GM23338 (cell line): ENCODE measurements around the gene ZNF385C. TPM values are rescaled to one million over a fixed set of nuclear protein-coding genes. Genes with fewer than 3 reads are reported as not detected.

Experiments
- ATAC-seq: fragments of 200-7000 bp; cut with Tn5 transposase; 3 replicates; pipeline ENCODE4 v1.9.1; 2020
- DNase-seq: peaks from one replicate; pipeline ENCODE4 v3.0.0-alpha.2; 2015; ENCODE audit warnings: low spot score
- H2AFZ ChIP-seq: fragments of 200-600 bp; sonication (generic); 2 replicates; pipeline ENCODE4 v1.8.0; 2016; ENCODE audit warnings: antibody characterized with exemption, mild to moderate bottlenecking, moderate library complexity
- H3F3A ChIP-seq: fragments of 200-600 bp; sonication (generic); replicated peaks from 2 replicates; pipeline ENCODE4 v1.8.0; 2017; ENCODE audit warnings: antibody characterized with exemption, mixed run types, low read depth
- H3K27ac ChIP-seq: fragments of 200-600 bp; sonication (generic); 2 replicates; pipeline ENCODE4 v1.6.1; 2016; ENCODE audit warnings: low read depth
- H3K27me3 ChIP-seq: fragments of 200-600 bp; sonication (generic); 2 replicates; pipeline ENCODE4 v1.8.0; 2016; ENCODE audit warnings: mild to moderate bottlenecking, mixed run types, moderate library complexity; ENCODE audit not compliant: insufficient read depth
- H3K36me3 ChIP-seq: fragments of 200-600 bp; sonication (generic); 2 replicates; pipeline ENCODE4 v1.8.0; 2016; ENCODE audit warnings: mild to moderate bottlenecking; ENCODE audit not compliant: insufficient read depth
- H3K4me1 ChIP-seq: fragments of 200-600 bp; sonication (generic); 2 replicates; pipeline ENCODE4 v1.8.0; 2016; ENCODE audit warnings: mild to moderate bottlenecking, moderate library complexity; ENCODE audit not compliant: insufficient read depth
- H3K4me2 ChIP-seq: fragments of 200-600 bp; sonication (generic); 2 replicates; pipeline ENCODE4 v1.7.1; 2017; ENCODE audit warnings: mixed run types
- H3K4me3 ChIP-seq: fragments of 200-600 bp; sonication (generic); 2 replicates; pipeline ENCODE4 v1.6.1; 2016; ENCODE audit warnings: mixed run types
- H3K79me2 ChIP-seq: fragments of 200-600 bp; sonication (generic); replicated peaks from 2 replicates; pipeline ENCODE4 v1.8.0; 2017; ENCODE audit warnings: mild to moderate bottlenecking; ENCODE audit not compliant: insufficient read depth
- H3K9me2 ChIP-seq: fragments of 200-600 bp; sonication (generic); 2 replicates; pipeline ENCODE4 v1.8.0; 2017; ENCODE audit not compliant: insufficient read depth
- H4K20me1 ChIP-seq: fragments of 200-600 bp; sonication (generic); replicated peaks from 2 replicates; pipeline ENCODE4 v1.8.0; 2017; ENCODE audit warnings: mild to moderate bottlenecking; ENCODE audit not compliant: insufficient read depth
- H3K27ac Mint-ChIP-seq: 2 replicates; pipeline ENCODE4 v1.8.0; 2020; ENCODE audit warnings: inconsistent platforms, mild to moderate bottlenecking, moderate library complexity, mixed read lengths
- H3K27me3 Mint-ChIP-seq: 3 replicates; pipeline ENCODE4 v1.8.0; 2022; ENCODE audit warnings: low read depth, mild to moderate bottlenecking, moderate library complexity, mixed read lengths, inconsistent platforms; ENCODE audit not compliant: insufficient read depth, poor library complexity
- H3K36me3 Mint-ChIP-seq: 3 replicates; pipeline ENCODE4 v1.8.0; 2021; ENCODE audit warnings: low read depth, mild to moderate bottlenecking, inconsistent platforms, moderate library complexity, mixed read lengths
- H3K4me1 Mint-ChIP-seq: 3 replicates; pipeline ENCODE4 v1.8.0; 2020; ENCODE audit warnings: mild to moderate bottlenecking, inconsistent platforms, mixed read lengths
- H3K4me3 Mint-ChIP-seq: 3 replicates; pipeline ENCODE4 v1.8.0; 2021; ENCODE audit warnings: moderate library complexity, mild to moderate bottlenecking, inconsistent platforms, mixed read lengths
- H3K9me3 Mint-ChIP-seq: 3 replicates; pipeline ENCODE4 v1.8.0; 2020; ENCODE audit warnings: moderate library complexity, mild to moderate bottlenecking, inconsistent platforms, mixed read lengths
- CREB1 ChIP-seq: fragments of 250-450 bp; sonication (Bioruptor Pico); IDR thresholded peaks from 2 replicates; pipeline ENCODE4 v1.5.0; 2020; ENCODE audit warnings: low read depth, mild to moderate bottlenecking, moderate library complexity
- CTCF ChIP-seq, 2 experiments: fragments of 200-600 bp in 1 of 2; sonication (generic) in 1 of 2; conservative IDR thresholded peaks; 2 replicates each; pipeline versions ENCODE4 v1.5.1 to v1.6.1; 2016 to 2017; ENCODE audit warnings: antibody characterized with exemption in 2 of 2, low read depth in 2 of 2, mild to moderate bottlenecking in 2 of 2, moderate library complexity in 1 of 2
- ETS1 ChIP-seq: IDR thresholded peaks from 2 replicates; pipeline ENCODE4 v1.6.1; 2016; ENCODE audit warnings: antibody characterized with exemption
- JUNB ChIP-seq: IDR thresholded peaks from one replicate; pipeline ENCODE4 v1.6.1; 2016; ENCODE audit warnings: antibody characterized with exemption; ENCODE audit not compliant: unreplicated experiment
- POLR2AphosphoS5 ChIP-seq: IDR thresholded peaks from 2 replicates; pipeline ENCODE4 v1.6.1; 2016; ENCODE audit warnings: antibody characterized with exemption, low read depth
- polyA plus RNA-seq: library from polyadenylated mRNA; unstranded; fragments of >200 nt; fragmentation: Nextera tagmentation; extraction: Ambion mirVana; gene quantifications from 2 replicates; pipeline ENCODE4 v1.2.1, GENCODE V29; 2016
- total RNA-seq: library from RNA; depleted of rRNA; stranded (reverse); fragments of >200 nt; shearing (Covaris generic); gene quantifications from 2 replicates; pipeline ENCODE4 v1.2.3, GENCODE V29; 2014
- TF ChIP-seq, protein P1 (sequence below): fragments of 250-450 bp; sonication (Bioruptor Pico); IDR thresholded peaks from 2 replicates; pipeline ENCODE4 v1.5.0; 2020; ENCODE audit warnings: mild to moderate bottlenecking, moderate library complexity
- TF ChIP-seq, protein P2 (sequence below): IDR thresholded peaks from one replicate; pipeline ENCODE4 v1.6.1; 2018; ENCODE audit warnings: antibody characterized with exemption; ENCODE audit not compliant: unreplicated experiment

Gene ZNF385C
- total and polyA plus RNA-seq, 2 experiments from 2014 or later: 1.9 to 3.1 TPM

DNA sequence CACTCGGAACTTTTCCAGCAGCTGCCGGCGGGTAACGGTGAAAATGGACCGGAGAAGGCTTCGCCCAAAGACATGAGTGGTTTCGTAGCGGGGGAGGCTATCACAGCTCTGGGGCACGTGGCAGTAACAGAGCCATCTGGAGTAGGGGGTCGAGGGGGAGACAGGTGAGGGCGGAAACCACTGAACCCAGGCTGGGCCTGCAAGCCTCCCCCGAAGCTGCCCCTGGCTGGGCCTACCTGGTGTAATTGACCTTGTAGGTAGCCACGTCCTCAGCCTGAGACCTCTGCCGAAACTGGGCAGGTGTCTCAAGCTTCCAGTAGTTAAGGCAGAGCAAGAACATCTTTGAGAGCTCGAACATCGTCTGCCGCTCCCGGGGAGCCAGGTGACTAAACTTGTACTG, 21.0 kb upstream of the ZNF385C start (continued):
- TF ChIP-seq, protein P1, sequence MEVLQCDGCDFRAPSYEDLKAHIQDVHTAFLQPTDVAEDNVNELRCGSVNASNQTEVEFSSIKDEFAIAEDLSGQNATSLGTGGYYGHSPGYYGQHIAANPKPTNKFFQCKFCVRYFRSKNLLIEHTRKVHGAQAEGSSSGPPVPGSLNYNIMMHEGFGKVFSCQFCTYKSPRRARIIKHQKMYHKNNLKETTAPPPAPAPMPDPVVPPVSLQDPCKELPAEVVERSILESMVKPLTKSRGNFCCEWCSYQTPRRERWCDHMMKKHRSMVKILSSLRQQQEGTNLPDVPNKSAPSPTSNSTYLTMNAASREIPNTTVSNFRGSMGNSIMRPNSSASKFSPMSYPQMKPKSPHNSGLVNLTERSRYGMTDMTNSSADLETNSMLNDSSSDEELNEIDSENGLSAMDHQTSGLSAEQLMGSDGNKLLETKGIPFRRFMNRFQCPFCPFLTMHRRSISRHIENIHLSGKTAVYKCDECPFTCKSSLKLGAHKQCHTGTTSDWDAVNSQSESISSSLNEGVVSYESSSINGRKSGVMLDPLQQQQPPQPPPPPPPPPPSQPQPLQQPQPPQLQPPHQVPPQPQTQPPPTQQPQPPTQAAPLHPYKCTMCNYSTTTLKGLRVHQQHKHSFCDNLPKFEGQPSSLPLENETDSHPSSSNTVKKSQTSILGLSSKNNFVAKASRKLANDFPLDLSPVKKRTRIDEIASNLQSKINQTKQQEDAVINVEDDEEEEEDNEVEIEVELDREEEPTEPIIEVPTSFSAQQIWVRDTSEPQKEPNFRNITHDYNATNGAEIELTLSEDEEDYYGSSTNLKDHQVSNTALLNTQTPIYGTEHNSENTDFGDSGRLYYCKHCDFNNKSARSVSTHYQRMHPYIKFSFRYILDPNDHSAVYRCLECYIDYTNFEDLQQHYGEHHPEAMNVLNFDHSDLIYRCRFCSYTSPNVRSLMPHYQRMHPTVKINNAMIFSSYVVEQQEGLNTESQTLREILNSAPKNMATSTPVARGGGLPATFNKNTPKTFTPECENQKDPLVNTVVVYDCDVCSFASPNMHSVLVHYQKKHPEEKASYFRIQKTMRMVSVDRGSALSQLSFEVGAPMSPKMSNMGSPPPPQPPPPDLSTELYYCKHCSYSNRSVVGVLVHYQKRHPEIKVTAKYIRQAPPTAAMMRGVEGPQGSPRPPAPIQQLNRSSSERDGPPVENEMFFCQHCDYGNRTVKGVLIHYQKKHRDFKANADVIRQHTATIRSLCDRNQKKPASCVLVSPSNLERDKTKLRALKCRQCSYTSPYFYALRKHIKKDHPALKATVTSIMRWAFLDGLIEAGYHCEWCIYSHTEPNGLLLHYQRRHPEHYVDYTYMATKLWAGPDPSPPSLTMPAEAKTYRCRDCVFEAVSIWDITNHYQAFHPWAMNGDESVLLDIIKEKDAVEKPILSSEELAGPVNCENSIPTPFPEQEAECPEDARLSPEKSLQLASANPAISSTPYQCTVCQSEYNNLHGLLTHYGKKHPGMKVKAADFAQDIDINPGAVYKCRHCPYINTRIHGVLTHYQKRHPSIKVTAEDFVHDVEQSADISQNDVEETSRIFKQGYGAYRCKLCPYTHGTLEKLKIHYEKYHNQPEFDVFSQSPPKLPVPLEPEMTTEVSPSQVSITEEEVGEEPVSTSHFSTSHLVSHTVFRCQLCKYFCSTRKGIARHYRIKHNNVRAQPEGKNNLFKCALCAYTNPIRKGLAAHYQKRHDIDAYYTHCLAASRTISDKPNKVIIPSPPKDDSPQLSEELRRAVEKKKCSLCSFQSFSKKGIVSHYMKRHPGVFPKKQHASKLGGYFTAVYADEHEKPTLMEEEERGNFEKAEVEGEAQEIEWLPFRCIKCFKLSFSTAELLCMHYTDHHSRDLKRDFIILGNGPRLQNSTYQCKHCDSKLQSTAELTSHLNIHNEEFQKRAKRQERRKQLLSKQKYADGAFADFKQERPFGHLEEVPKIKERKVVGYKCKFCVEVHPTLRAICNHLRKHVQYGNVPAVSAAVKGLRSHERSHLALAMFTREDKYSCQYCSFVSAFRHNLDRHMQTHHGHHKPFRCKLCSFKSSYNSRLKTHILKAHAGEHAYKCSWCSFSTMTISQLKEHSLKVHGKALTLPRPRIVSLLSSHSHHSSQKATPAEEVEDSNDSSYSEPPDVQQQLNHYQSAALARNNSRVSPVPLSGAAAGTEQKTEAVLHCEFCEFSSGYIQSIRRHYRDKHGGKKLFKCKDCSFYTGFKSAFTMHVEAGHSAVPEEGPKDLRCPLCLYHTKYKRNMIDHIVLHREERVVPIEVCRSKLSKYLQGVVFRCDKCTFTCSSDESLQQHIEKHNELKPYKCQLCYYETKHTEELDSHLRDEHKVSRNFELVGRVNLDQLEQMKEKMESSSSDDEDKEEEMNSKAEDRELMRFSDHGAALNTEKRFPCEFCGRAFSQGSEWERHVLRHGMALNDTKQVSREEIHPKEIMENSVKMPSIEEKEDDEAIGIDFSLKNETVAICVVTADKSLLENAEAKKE: no peak
- no peak for TF ChIP-seq CREB1
- no peak for TF ChIP-seq POLR2AphosphoS5

DNA sequence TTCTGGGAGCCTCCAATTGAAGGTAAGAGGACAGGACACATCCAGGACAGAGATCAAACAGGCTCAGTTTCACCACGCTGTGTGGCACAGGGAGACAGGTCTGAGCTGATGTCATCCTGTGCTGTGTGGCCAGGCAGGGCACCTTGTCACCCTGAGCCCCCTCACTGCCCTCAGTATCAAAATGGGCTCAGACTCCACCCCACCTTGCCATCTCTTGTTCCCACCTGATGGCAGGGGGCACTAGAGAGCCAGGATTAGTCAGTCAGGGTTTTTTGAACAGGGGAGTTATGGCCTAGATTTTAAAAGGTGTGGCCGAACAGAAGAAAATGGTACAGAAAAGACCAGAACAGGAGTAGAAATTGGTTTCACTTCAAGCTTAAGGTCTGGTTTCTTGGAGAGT, 20.3 kb upstream of the ZNF385C start:
- Mint-ChIP-seq H3K36me3 (peaks cover 32% of the 10 kb centered on the region), H3K27ac (no peak overlapping the region), H3K4me3 (peak overlapping the region; percentile 25; the same call in 2 of the 3 replicates), H3K9me3 (no peaks in the 10 kb centered on the region; the same call in 2 of the 3 replicates), H3K4me1 (peaks cover 25% of the 10 kb centered on the region), H3K27me3 (peaks cover 25% of the 10 kb centered on the region)
- Histone ChIP-seq H2AFZ (no peak overlapping the region), H3K36me3 (no peaks in the 10 kb centered on the region), H3K27ac (no peak overlapping the region), H3K4me1 (peaks cover 19% of the 10 kb centered on the region; the same call in 1 of the 2 replicates), H3K79me2 (no peaks in the 10 kb centered on the region), H3K4me3 (no peak overlapping the region), H3K9me2 (no peaks in the 10 kb centered on the region), H4K20me1 (0 out of 2 replicates have a peak, but pooled peaks cover 5% of the 10 kb centered on the region), H3K27me3 (no peaks in the 10 kb centered on the region), H3F3A (peaks cover 12% of the 10 kb centered on the region; the same call in 1 of the 2 replicates), H3K4me2 (no peak overlapping the region)
- no peak for TF ChIP-seq ETS1
- no peak for TF ChIP-seq JUNB
- TF ChIP-seq, protein P2, sequence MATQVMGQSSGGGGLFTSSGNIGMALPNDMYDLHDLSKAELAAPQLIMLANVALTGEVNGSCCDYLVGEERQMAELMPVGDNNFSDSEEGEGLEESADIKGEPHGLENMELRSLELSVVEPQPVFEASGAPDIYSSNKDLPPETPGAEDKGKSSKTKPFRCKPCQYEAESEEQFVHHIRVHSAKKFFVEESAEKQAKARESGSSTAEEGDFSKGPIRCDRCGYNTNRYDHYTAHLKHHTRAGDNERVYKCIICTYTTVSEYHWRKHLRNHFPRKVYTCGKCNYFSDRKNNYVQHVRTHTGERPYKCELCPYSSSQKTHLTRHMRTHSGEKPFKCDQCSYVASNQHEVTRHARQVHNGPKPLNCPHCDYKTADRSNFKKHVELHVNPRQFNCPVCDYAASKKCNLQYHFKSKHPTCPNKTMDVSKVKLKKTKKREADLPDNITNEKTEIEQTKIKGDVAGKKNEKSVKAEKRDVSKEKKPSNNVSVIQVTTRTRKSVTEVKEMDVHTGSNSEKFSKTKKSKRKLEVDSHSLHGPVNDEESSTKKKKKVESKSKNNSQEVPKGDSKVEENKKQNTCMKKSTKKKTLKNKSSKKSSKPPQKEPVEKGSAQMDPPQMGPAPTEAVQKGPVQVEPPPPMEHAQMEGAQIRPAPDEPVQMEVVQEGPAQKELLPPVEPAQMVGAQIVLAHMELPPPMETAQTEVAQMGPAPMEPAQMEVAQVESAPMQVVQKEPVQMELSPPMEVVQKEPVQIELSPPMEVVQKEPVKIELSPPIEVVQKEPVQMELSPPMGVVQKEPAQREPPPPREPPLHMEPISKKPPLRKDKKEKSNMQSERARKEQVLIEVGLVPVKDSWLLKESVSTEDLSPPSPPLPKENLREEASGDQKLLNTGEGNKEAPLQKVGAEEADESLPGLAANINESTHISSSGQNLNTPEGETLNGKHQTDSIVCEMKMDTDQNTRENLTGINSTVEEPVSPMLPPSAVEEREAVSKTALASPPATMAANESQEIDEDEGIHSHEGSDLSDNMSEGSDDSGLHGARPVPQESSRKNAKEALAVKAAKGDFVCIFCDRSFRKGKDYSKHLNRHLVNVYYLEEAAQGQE: no peak
- peak; percentile 65 to 78 for TF ChIP-seq CTCF (conservative IDR thresholded peaks at IDR 0.05; ENCODE audit: low read depth in 2 of 2)
- no peak for TF ChIP-seq POLR2AphosphoS5
- DNase-seq (peak; percentile 76), ATAC-seq (no peak)
